ENCODE measurements around the gene ZBTB7C.

ZBTB7C gene

DNA sequence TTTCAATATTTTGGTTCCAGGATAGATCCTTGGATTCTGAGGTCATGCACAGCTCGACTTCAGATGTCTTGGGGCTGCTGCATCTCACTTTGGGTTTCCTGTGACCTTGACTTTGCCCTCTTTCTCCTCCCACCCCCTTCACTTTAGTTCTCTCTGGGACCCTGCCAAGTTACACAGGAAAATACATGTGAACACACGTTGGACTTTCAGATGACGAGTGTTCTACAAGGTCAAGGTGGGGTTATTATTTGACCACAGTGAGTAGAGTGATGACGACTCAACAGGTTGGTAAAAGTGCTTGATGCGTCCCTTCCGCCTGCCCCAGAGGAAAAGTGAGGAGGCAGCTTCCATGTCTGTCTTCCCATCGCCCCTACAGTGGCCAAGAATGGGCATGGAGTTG lies 356.3 kb downstream of the ZBTB7C start:
- H3K36me3 ChIP-seq (ENCODE audit: low read length), result no peaks in the 10 kb centered on the region
- TF ChIP-seq, protein P1, sequence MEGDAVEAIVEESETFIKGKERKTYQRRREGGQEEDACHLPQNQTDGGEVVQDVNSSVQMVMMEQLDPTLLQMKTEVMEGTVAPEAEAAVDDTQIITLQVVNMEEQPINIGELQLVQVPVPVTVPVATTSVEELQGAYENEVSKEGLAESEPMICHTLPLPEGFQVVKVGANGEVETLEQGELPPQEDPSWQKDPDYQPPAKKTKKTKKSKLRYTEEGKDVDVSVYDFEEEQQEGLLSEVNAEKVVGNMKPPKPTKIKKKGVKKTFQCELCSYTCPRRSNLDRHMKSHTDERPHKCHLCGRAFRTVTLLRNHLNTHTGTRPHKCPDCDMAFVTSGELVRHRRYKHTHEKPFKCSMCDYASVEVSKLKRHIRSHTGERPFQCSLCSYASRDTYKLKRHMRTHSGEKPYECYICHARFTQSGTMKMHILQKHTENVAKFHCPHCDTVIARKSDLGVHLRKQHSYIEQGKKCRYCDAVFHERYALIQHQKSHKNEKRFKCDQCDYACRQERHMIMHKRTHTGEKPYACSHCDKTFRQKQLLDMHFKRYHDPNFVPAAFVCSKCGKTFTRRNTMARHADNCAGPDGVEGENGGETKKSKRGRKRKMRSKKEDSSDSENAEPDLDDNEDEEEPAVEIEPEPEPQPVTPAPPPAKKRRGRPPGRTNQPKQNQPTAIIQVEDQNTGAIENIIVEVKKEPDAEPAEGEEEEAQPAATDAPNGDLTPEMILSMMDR (IDR thresholded peaks at IDR 0.05; ENCODE audit: insufficient read depth, low read length, poor library complexity, severe bottlenecking), result no peak
- TF ChIP-seq EZH2phosphoT487 (conservative IDR thresholded peaks at IDR 0.05; ENCODE audit: low read length), result no peak
- no peak overlapping the region for H3K27ac ChIP-seq (ENCODE audit: low read depth, low read length)
- H3K9ac ChIP-seq (ENCODE audit: low read length), result no peak overlapping the region
- H3K9me3 ChIP-seq (ENCODE audit: insufficient read depth, low read length), result no peaks in the 10 kb centered on the region
- no peak overlapping the region for H3K4me3 ChIP-seq (ENCODE audit: insufficient read depth, low read length, poor library complexity, severe bottlenecking)
- no peaks in the 10 kb centered on the region for H4K20me1 ChIP-seq (ENCODE audit: low read depth, low read length)
- H3K4me2 ChIP-seq (ENCODE audit: low read depth, low read length, poor library complexity, severe bottlenecking), result no peak overlapping the region
- no peaks in the 10 kb centered on the region for H3K9me2 ChIP-seq (replicated peaks; ENCODE audit: insufficient read depth, low read length)
- H2AFZ ChIP-seq (ENCODE audit: low read depth, low read length, severe bottlenecking), result no peak overlapping the region
- H3K27me3 ChIP-seq (ENCODE audit: low read length), result no peaks in the 10 kb centered on the region
- no peaks in the 10 kb centered on the region for H3K79me2 ChIP-seq (ENCODE audit: insufficient read depth, low read length)
- H3F3A ChIP-seq (ENCODE audit: insufficient read depth), result no peaks in the 10 kb centered on the region

- no peak overlapping the region for H2AFZ ChIP-seq (ENCODE audit: low read depth, low read length, severe bottlenecking)
- no peaks in the 10 kb centered on the region for H3K9me3 ChIP-seq (ENCODE audit: insufficient read depth, low read length)
- H3F3A ChIP-seq (ENCODE audit: insufficient read depth), result no peaks in the 10 kb centered on the region
- H3K9ac ChIP-seq (ENCODE audit: low read length), result no peak overlapping the region
- H4K20me1 ChIP-seq (ENCODE audit: low read depth, low read length), result no peaks in the 10 kb centered on the region
- TF ChIP-seq EZH2phosphoT487 (conservative IDR thresholded peaks at IDR 0.05; ENCODE audit: low read length), result no peak
- H3K27ac ChIP-seq (ENCODE audit: low read depth, low read length), result no peak overlapping the region
- no peaks in the 10 kb centered on the region for H3K36me3 ChIP-seq (ENCODE audit: low read length)
- no peaks in the 10 kb centered on the region for H3K79me2 ChIP-seq (ENCODE audit: insufficient read depth, low read length)
- H3K9me2 ChIP-seq (replicated peaks; ENCODE audit: insufficient read depth, low read length), result no peaks in the 10 kb centered on the region
- H3K4me2 ChIP-seq (ENCODE audit: low read depth, low read length, poor library complexity, severe bottlenecking), result no peak overlapping the region
- no peak overlapping the region for H3K4me3 ChIP-seq (ENCODE audit: insufficient read depth, low read length, poor library complexity, severe bottlenecking)
- no peaks in the 10 kb centered on the region for H3K27me3 ChIP-seq (ENCODE audit: low read length)
Measured at GRCh38 chr18:48051945-48052840, 357.0 kb downstream of the ZBTB7C start.

DNA sequence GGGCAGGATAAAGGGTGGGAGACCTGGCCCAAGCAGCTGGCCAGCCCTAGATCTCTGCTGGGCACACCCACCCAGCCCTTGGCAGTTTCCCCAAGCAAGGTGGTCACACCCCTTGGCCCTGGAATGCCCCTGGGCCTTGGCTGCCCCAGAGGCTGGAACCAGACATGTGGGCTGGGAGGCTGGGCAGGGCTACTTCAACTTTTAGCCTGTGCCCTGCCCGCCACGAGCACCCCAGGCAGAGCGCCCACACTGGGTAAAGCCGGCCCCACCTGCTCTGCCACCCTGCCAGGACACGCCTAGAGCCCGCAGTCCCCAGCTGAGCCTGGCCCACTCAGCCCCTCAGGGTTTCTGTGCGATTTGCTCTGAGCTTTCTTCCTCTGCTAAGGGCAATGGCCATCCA lies 359.0 kb downstream of the ZBTB7C start:
- no peak for TF ChIP-seq EZH2phosphoT487 (conservative IDR thresholded peaks at IDR 0.05; ENCODE audit: low read length)
- TF ChIP-seq, protein P1 (IDR thresholded peaks at IDR 0.05; ENCODE audit: insufficient read depth, low read length, poor library complexity, severe bottlenecking), result no peak

GRCh38 chr18:48049757-48050156 lies 359.4 kb downstream of the ZBTB7C start:
- Histone ChIP-seq H3K27ac (ENCODE audit: low read depth, low read length) (no peak overlapping the region), H3K4me3 (ENCODE audit: insufficient read depth, low read length, poor library complexity, severe bottlenecking) (no peak overlapping the region), H3K4me2 (ENCODE audit: low read depth, low read length, poor library complexity, severe bottlenecking) (no peak overlapping the region), H3K9me2 (replicated peaks; ENCODE audit: insufficient read depth, low read length) (no peaks in the 10 kb centered on the region), H3K27me3 (ENCODE audit: low read length) (no peaks in the 10 kb centered on the region), H3F3A (ENCODE audit: insufficient read depth) (no peaks in the 10 kb centered on the region), H3K9ac (ENCODE audit: low read length) (no peak overlapping the region), H2AFZ (ENCODE audit: low read depth, low read length, severe bottlenecking) (no peak overlapping the region), H3K9me3 (ENCODE audit: insufficient read depth, low read length) (no peaks in the 10 kb centered on the region), H4K20me1 (ENCODE audit: low read depth, low read length) (no peaks in the 10 kb centered on the region), H3K79me2 (ENCODE audit: insufficient read depth, low read length) (no peaks in the 10 kb centered on the region), H3K36me3 (ENCODE audit: low read length) (no peaks in the 10 kb centered on the region)
- TF ChIP-seq EZH2phosphoT487 (conservative IDR thresholded peaks at IDR 0.05; ENCODE audit: low read length), result no peak
- TF ChIP-seq, protein P1 (IDR thresholded peaks at IDR 0.05; ENCODE audit: insufficient read depth, low read length, poor library complexity, severe bottlenecking), result no peak

More for the DNA sequence above, 359.0 kb downstream of the ZBTB7C start:
- H3K4me2 ChIP-seq (ENCODE audit: low read depth, low read length, poor library complexity, severe bottlenecking), result no peak overlapping the region
- H3K36me3 ChIP-seq (ENCODE audit: low read length), result no peaks in the 10 kb centered on the region
- no peaks in the 10 kb centered on the region for H3K9me2 ChIP-seq (replicated peaks; ENCODE audit: insufficient read depth, low read length)
- no peaks in the 10 kb centered on the region for H3K79me2 ChIP-seq (ENCODE audit: insufficient read depth, low read length)
- H4K20me1 ChIP-seq (ENCODE audit: low read depth, low read length), result no peaks in the 10 kb centered on the region
- H3K9me3 ChIP-seq (ENCODE audit: insufficient read depth, low read length), result no peaks in the 10 kb centered on the region
- no peaks in the 10 kb centered on the region for H3F3A ChIP-seq (ENCODE audit: insufficient read depth)
- no peak overlapping the region for H3K4me3 ChIP-seq (ENCODE audit: insufficient read depth, low read length, poor library complexity, severe bottlenecking)
- no peak overlapping the region for H2AFZ ChIP-seq (ENCODE audit: low read depth, low read length, severe bottlenecking)
- no peak overlapping the region for H3K9ac ChIP-seq (ENCODE audit: low read length)
- no peak overlapping the region for H3K27ac ChIP-seq (ENCODE audit: low read depth, low read length)
- H3K27me3 ChIP-seq (ENCODE audit: low read length), result no peaks in the 10 kb centered on the region

Data from SU-DHL-6 (cell line).